Testis (tissue), 2 donors: Measurements from ENCODE around the gene MMP15.

Experiments used
- POLR2A ChIP-seq: fragments of 450-650 bp; IDR thresholded peaks from one replicate; pipeline ENCODE4 v1.6.1; 2017; ENCODE audit warnings: antibody characterized with exemption, mild to moderate bottlenecking, moderate library complexity
- TF ChIP-seq, protein P1 (sequence below), 3 experiments: fragments of 450-650 bp in 2 of 3; fragments of 200-600 bp in 1 of 3; sonication (generic) in 1 of 3; IDR thresholded peaks; one replicate each; pipeline ENCODE4 v1.5.1; 2016 to 2019; ENCODE audit warnings: antibody characterized with exemption in 3 of 3, mild to moderate bottlenecking in 2 of 3, moderate library complexity in 1 of 3

DNA sequence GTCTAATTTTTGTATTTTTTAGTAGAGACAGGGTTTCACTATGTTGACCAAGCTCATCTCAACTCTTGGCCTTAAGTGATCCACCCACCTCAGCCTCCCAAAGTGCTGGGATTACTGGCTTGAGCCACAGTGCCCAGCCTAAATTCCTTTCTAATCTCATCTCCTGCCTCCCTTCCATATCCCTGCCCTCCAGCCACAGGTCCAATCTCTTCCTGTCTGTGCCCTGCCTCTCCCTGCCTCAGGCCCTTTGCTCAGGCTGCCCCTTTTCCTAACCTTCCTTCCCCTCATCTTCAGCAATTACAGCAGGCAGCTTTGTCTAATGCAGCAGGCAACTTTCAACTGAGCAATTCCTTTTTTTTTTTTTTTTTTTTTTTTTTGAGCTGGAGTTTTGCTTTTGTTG, 56.8 kb downstream of the MMP15 start:
- TF ChIP-seq, protein P1, sequence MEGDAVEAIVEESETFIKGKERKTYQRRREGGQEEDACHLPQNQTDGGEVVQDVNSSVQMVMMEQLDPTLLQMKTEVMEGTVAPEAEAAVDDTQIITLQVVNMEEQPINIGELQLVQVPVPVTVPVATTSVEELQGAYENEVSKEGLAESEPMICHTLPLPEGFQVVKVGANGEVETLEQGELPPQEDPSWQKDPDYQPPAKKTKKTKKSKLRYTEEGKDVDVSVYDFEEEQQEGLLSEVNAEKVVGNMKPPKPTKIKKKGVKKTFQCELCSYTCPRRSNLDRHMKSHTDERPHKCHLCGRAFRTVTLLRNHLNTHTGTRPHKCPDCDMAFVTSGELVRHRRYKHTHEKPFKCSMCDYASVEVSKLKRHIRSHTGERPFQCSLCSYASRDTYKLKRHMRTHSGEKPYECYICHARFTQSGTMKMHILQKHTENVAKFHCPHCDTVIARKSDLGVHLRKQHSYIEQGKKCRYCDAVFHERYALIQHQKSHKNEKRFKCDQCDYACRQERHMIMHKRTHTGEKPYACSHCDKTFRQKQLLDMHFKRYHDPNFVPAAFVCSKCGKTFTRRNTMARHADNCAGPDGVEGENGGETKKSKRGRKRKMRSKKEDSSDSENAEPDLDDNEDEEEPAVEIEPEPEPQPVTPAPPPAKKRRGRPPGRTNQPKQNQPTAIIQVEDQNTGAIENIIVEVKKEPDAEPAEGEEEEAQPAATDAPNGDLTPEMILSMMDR (IDR thresholded peaks at IDR 0.05): no peak
- no peak for TF ChIP-seq POLR2A
